Measurements from ENCODE around the gene EFCC1.

DNA sequence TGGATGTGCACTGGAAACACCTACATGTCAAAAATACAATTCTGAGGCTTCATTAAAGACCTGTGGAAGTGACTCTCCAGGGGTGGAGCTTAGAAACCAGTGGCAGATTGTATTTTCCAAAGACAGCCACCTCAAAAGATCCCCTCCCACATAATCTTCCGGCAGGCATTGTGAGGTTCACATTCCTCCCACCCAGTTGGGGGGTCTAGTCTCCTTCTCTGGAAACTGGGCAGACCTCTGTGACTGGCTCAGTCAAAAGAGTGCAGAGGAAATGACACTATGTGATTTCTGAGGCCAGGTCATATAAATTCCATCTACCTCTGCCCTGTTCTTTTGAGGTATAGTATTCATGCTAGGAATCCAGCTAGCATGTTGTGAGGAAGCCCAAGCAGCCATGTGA, 5.4 kb upstream of the EFCC1 start:
- TF ChIP-seq CTCF (IDR thresholded peaks at IDR 0.05): no peak
- no peak for TF ChIP-seq EP300 (IDR thresholded peaks at IDR 0.05)
- no peak for TF ChIP-seq POLR2A (IDR thresholded peaks at IDR 0.05)
- no peak for TF ChIP-seq POLR2AphosphoS5 (IDR thresholded peaks at IDR 0.05)
